Endothelial cell of umbilical vein (primary cell): ENCODE data around the gene DCUN1D2. TPM values are rescaled to one million over a fixed set of nuclear protein-coding genes. Genes with fewer than 3 reads are reported as not detected.

Experiments used
- BruUV-seq: library from RNA; stranded (reverse); fragments of 400-500 nt; replicated peaks from 2 replicates; lab custom pipeline; 2021; lab: Mats Ljungman, UMichigan
- CTCF ChIA-PET: fragments of 300-600, 350-600 bp; sonication (Branson Sonifier 250); formaldehyde crosslinking; loops from one replicate; lab custom pipeline; 2021; ENCODE audit warnings: antibody characterized with exemption, inconsistent platforms; lab: Charles Lee
- POLR2A ChIA-PET: fragments of 300-600, 350-600 bp; sonication (Branson Sonifier 250); formaldehyde crosslinking; loops from one replicate; lab custom pipeline; 2021; ENCODE audit warnings: antibody characterized with exemption, inconsistent platforms; lab: Charles Lee
- DNase-seq: peaks from one replicate; pipeline ENCODE4 v3.0.0-alpha.2; 2011; ENCODE audit warnings: low read depth, low spot score
- FAIRE-seq: peaks from 2 replicates; lab custom pipeline; 2011; peaks lifted over from hg19 to GRCh38; lab: Jason Lieb, UNC
- H2AFZ ChIP-seq: 2 replicates; pipeline ENCODE4 v1.6.0; 2012; ENCODE audit warnings: low read depth, low read length, control low read depth, inconsistent platforms
- H3K27ac ChIP-seq: 2 replicates; pipeline ENCODE4 v1.5.1; 2011; ENCODE audit warnings: low read depth, mild to moderate bottlenecking, control low read depth, low read length, moderate library complexity; ENCODE audit not compliant: insufficient read depth
- H3K27me3 ChIP-seq, 2 experiments: 2 replicates each; pipeline versions ENCODE4 v1.6.0 to v1.6.1; 2011; ENCODE audit warnings: low read length in 2 of 2, mixed read lengths in 1 of 2; ENCODE audit not compliant: control insufficient read depth in 2 of 2, insufficient read depth in 2 of 2
- H3K36me3 ChIP-seq, 2 experiments: 2 replicates in 1 of 2; 3 replicates in 1 of 2; pipeline ENCODE4 v1.5.1; 2011; ENCODE audit warnings: low read length in 2 of 2, mild to moderate bottlenecking in 1 of 2, moderate library complexity in 1 of 2; ENCODE audit not compliant: control insufficient read depth in 2 of 2, insufficient read depth in 2 of 2; ENCODE audit errors: extremely low read depth in 1 of 2
- H3K4me1 ChIP-seq: 3 replicates; pipeline ENCODE4 v1.5.1; 2011; ENCODE audit warnings: mild to moderate bottlenecking, low read length; ENCODE audit not compliant: control insufficient read depth, insufficient read depth; ENCODE audit errors: extremely low read depth
- H3K4me2 ChIP-seq: 2 replicates; pipeline ENCODE4 v1.6.1; 2011; ENCODE audit warnings: low read length, control low read depth, mixed read lengths; ENCODE audit not compliant: insufficient read depth
- H3K4me3 ChIP-seq, 3 experiments: fragments of 200-600 bp in 1 of 3; sonication (generic), shearing (Covaris generic) in 1 of 3; replicated peaks in 1 of 3; 2 replicates each; pipeline ENCODE4 v1.5.1; 2011 to 2016; ENCODE audit warnings: control low read depth in 3 of 3, low read length in 3 of 3, mild to moderate bottlenecking in 2 of 3, inconsistent platforms in 1 of 3, low read depth in 1 of 3, moderate library complexity in 1 of 3; ENCODE audit not compliant: insufficient read depth in 1 of 3
- H3K79me2 ChIP-seq: 2 replicates; pipeline ENCODE4 v1.6.0; 2012; ENCODE audit warnings: low read length, inconsistent platforms; ENCODE audit not compliant: control insufficient read depth, insufficient read depth
- H3K9ac ChIP-seq: replicated peaks from 2 replicates; pipeline ENCODE3; 2011; ENCODE audit warnings: low read length, control low read depth; ENCODE audit not compliant: insufficient read depth; ENCODE audit errors: extremely low read depth
- H3K9me1 ChIP-seq: replicated peaks from 3 replicates; pipeline ENCODE4 v1.6.0; 2011; ENCODE audit warnings: mild to moderate bottlenecking, low read length; ENCODE audit not compliant: control insufficient read depth, insufficient read depth; ENCODE audit errors: extremely low read depth
- H3K9me3 ChIP-seq: replicated peaks from 2 replicates; pipeline ENCODE4 v1.5.1; 2012; ENCODE audit warnings: low read length, inconsistent platforms; ENCODE audit not compliant: control insufficient read depth, insufficient read depth
- H4K20me1 ChIP-seq: replicated peaks from 2 replicates; pipeline ENCODE3; 2011; ENCODE audit warnings: mild to moderate bottlenecking, low read length; ENCODE audit not compliant: control insufficient read depth, insufficient read depth; ENCODE audit errors: extremely low read depth
- CTCF ChIP-seq, 2 donors: IDR thresholded peaks; 1 replicate in 1 of 2; 2 replicates in 1 of 2; pipeline ENCODE4 v1.5.1; 2011; ENCODE audit warnings: low read length in 2 of 2, mild to moderate bottlenecking in 2 of 2, moderate library complexity in 2 of 2, control low read depth in 1 of 2, inconsistent platforms in 1 of 2, low read depth in 1 of 2; ENCODE audit not compliant: insufficient read depth in 1 of 2; ENCODE audit errors: extremely low read depth in 1 of 2
- EZH2 ChIP-seq: IDR thresholded peaks from 2 replicates; pipeline ENCODE4 v1.6.1; 2012; ENCODE audit warnings: borderline replicate concordance, low read depth, mild to moderate bottlenecking, moderate library complexity, low read length, inconsistent platforms; ENCODE audit not compliant: severe bottlenecking
- FOS ChIP-seq: IDR thresholded peaks from 2 replicates; pipeline ENCODE4 v1.6.1; 2011; ENCODE audit warnings: mild to moderate bottlenecking, low read length, moderate library complexity, borderline replicate concordance; ENCODE audit not compliant: insufficient read depth
- GATA2 ChIP-seq: IDR thresholded peaks from 2 replicates; pipeline ENCODE4 v1.7.0; 2011; ENCODE audit warnings: low read depth, mild to moderate bottlenecking, moderate library complexity, mixed read lengths, low read length; ENCODE audit not compliant: insufficient read length, insufficient read depth
- JUN ChIP-seq: IDR thresholded peaks from 2 replicates; pipeline ENCODE4 v1.6.1; 2011; ENCODE audit warnings: borderline replicate concordance, low read depth; ENCODE audit not compliant: insufficient read length, insufficient read depth
- MAX ChIP-seq: IDR thresholded peaks from 2 replicates; pipeline ENCODE4 v1.6.1; 2011; ENCODE audit not compliant: insufficient read depth, insufficient read length
- MYC ChIP-seq: IDR thresholded peaks from one replicate; pipeline ENCODE4 v1.6.1; 2011; ENCODE audit warnings: mild to moderate bottlenecking, low read depth, low read length
- POLR2A ChIP-seq: IDR thresholded peaks from 2 replicates; pipeline ENCODE4 v1.6.1; 2012; ENCODE audit warnings: low read depth, mild to moderate bottlenecking, control low read depth, low read length
- POLR2AphosphoS5 ChIP-seq: IDR thresholded peaks from 2 replicates; pipeline ENCODE4 v1.6.1; 2012; ENCODE audit warnings: low read depth, mild to moderate bottlenecking, control low read depth, low read length, moderate library complexity; ENCODE audit not compliant: insufficient read depth
- dilution Hi-C: fragments of 300-500 bp; cut with MboI; formaldehyde crosslinking; loops from one replicate; pipeline ENCODE4 v1.15.0; 2019; ENCODE audit warnings: low sequenced_read_pairs; ENCODE audit not compliant: extremely low pct_ligation_motif_present
- intact Hi-C: fragments of 100-400 bp; cut with micrococcal nuclease; formaldehyde crosslinking; loops from one replicate; pipeline ENCODE4 v1.10.0; 2022
- polyA plus RNA-seq, 4 experiments: library from polyadenylated mRNA; depleted of rRNA in 3 of 4; stranded (reverse) in 3 of 4; unstranded in 1 of 4; fragments of >200 nt; gene quantifications; 2 replicates each; pipeline versions ENCODE4 v1.2.1 to v1.2.3, GENCODE V29; 2011 to 2012; ENCODE audit warnings: missing spikeins in 1 of 4
- total RNA-seq: library from RNA; stranded (reverse); gene quantifications from 2 replicates; pipeline ENCODE4 v1.2.3, GENCODE V29; 2021

The DCUN1D2 gene
- total and polyA plus RNA-seq, 2 donors (not counting 3 experiments of a cell fraction or from before 2014, with no cell fraction given): 10.5 to 24.9 TPM

- Histone ChIP-seq H3K27me3 (no peaks in the 10 kb centered on the region), H4K20me1 (no peaks in the 10 kb centered on the region), H3K4me1 (peaks cover 5% of the 10 kb centered on the region), H3K9ac (no peak overlapping the region), H3K4me2 (no peak overlapping the region), H3K27ac (no peak overlapping the region), H3K4me3 (no peak overlapping the region), H3K9me3 (no peaks in the 10 kb centered on the region), H3K79me2 (no peaks in the 10 kb centered on the region), H3K36me3 (peaks cover 5 to 8% of the 10 kb centered on the region in 2 experiments), H2AFZ (no peak overlapping the region), H3K9me1 (no peaks in the 10 kb centered on the region)
- no TSS peak for BruUV-seq
- FAIRE-seq: no peak
- POLR2A ChIA-PET: no interaction called here
- no peak for DNase-seq
- TF ChIP-seq JUN: no peak
- TF ChIP-seq FOS: no peak
- no peak for TF ChIP-seq EZH2
- TF ChIP-seq MAX: no peak
- TF ChIP-seq MYC: no peak
- no peak for TF ChIP-seq POLR2A
- TF ChIP-seq GATA2: no peak
- no peak for TF ChIP-seq POLR2AphosphoS5
- no peak for TF ChIP-seq CTCF (IDR thresholded peaks at IDR 0.05; ENCODE audit: extremely low read depth in 1 of 2, insufficient read depth in 1 of 2, low read depth in 1 of 2, low read length in 2 of 2)
- intact Hi-C loops (no loop called here), dilution Hi-C loops (no loop called here)
- CTCF ChIA-PET: interaction anchor here (0.8 to 1.2 kb wide), 2 partner anchors 10 to 19 kb away, joined by 3 to 4 read pairs; no protein-coding TSS in a partner anchor
Observed at GRCh38 chr13:113476811-113477210, 13.7 kb downstream of the DCUN1D2 start.
